OCI-LY7 (cell line): Measurements from ENCODE around the gene GPR52. TPM values are rescaled to one million over a fixed set of nuclear protein-coding genes. Genes with fewer than 3 reads are reported as not detected.

Experiments
- BruUV-seq: library from RNA; stranded (reverse); fragments of 400-500 nt; replicated peaks from 2 replicates; lab custom pipeline; 2021; lab: Mats Ljungman, UMichigan
- CTCF ChIA-PET: fragments of 300-600 bp; sonication (Branson Sonifier 250); formaldehyde crosslinking; loops from one replicate; lab custom pipeline; 2022; ENCODE audit warnings: antibody characterized with exemption; ENCODE audit not compliant: unreplicated experiment; lab: Charles Lee
- POLR2A ChIA-PET: fragments of 300-600 bp; sonication (Branson Sonifier 250); formaldehyde crosslinking; loops from one replicate; lab custom pipeline; 2022; ENCODE audit warnings: antibody characterized with exemption; lab: Charles Lee
- DNase-seq: peaks from one replicate; pipeline ENCODE4 v3.0.0-alpha.2; 2015; ENCODE audit warnings: low spot score
- H2AFZ ChIP-seq: fragments of 200-600 bp; sonication (generic), shearing (Covaris generic); 2 replicates; pipeline ENCODE4 v1.6.1; 2014; ENCODE audit warnings: mild to moderate bottlenecking, antibody characterized with exemption, low read length, moderate library complexity
- H3K27ac ChIP-seq: fragments of 200-600 bp; sonication (generic); 2 replicates; pipeline ENCODE4 v1.5.1; 2014; ENCODE audit warnings: mixed run types, low read depth, mild to moderate bottlenecking, moderate library complexity, low read length, inconsistent platforms; ENCODE audit not compliant: poor library complexity, severe bottlenecking
- H3K36me3 ChIP-seq: fragments of 200-600 bp; sonication (generic); 2 replicates; pipeline ENCODE4 v1.6.1; 2014; ENCODE audit warnings: mild to moderate bottlenecking, antibody characterized with exemption, low read length, moderate library complexity, mixed read lengths; ENCODE audit not compliant: insufficient read depth
- H3K4me1 ChIP-seq: fragments of 200-600 bp; sonication (generic); 2 replicates; pipeline ENCODE4 v1.5.1; 2014; ENCODE audit warnings: mild to moderate bottlenecking, low read length; ENCODE audit not compliant: insufficient read depth, poor library complexity, severe bottlenecking
- H3K4me2 ChIP-seq: fragments of 200-600 bp; sonication (generic); 2 replicates; pipeline ENCODE4 v1.6.1; 2014; ENCODE audit warnings: mild to moderate bottlenecking, low read length
- H3K4me3 ChIP-seq: fragments of 200-600 bp; sonication (generic); 2 replicates; pipeline ENCODE4 v1.5.1; 2014; ENCODE audit warnings: mild to moderate bottlenecking, low read depth, low read length; ENCODE audit not compliant: poor library complexity, severe bottlenecking
- H3K79me2 ChIP-seq: fragments of 200-600 bp; sonication (generic); 2 replicates; pipeline ENCODE4 v1.6.1; 2016; ENCODE audit warnings: low read depth, mild to moderate bottlenecking, low read length, moderate library complexity, mixed read lengths; ENCODE audit not compliant: insufficient read depth
- H3K9me2 ChIP-seq: fragments of 200-600 bp; sonication (generic); 2 replicates; pipeline ENCODE4 v1.6.1; 2016; ENCODE audit warnings: mild to moderate bottlenecking, low read length, mixed read lengths; ENCODE audit not compliant: insufficient read depth
- H3K9me3 ChIP-seq: fragments of 200-600 bp; sonication (generic); 2 replicates; pipeline ENCODE4 v1.6.1; 2014; ENCODE audit warnings: mild to moderate bottlenecking, mixed run types, low read length, mixed read lengths
- H4K20me1 ChIP-seq: fragments of 200-600 bp; sonication (generic); 2 replicates; pipeline ENCODE4 v1.6.1; 2014; ENCODE audit warnings: mild to moderate bottlenecking, antibody characterized with exemption, low read length, moderate library complexity, mixed read lengths; ENCODE audit not compliant: insufficient read depth
- EZH2phosphoT487 ChIP-seq: fragments of 200-600 bp; sonication (generic); IDR thresholded peaks from 2 replicates; pipeline ENCODE4 v1.6.1; 2018; ENCODE audit warnings: low read depth, borderline replicate concordance, mild to moderate bottlenecking, mixed run types, antibody characterized with exemption, low read length, moderate library complexity, mixed read lengths
- intact Hi-C: fragments of 100-400 bp; cut with micrococcal nuclease; formaldehyde crosslinking; loops from one replicate; pipeline ENCODE4 v1.10.0; 2022; ENCODE audit not compliant: unreplicated experiment
- total RNA-seq, 2 experiments: library from RNA; depleted of rRNA in 1 of 2; stranded (reverse); fragments of >200 nt in 1 of 2; shearing (Covaris generic) in 1 of 2; gene quantifications; 2 replicates each; pipeline ENCODE4 v1.2.3, GENCODE V29; 2014 to 2022
- TF ChIP-seq, protein P1 (sequence below): fragments of 200-600 bp; sonication (generic); conservative IDR thresholded peaks from 2 replicates; pipeline ENCODE4 v1.5.1; 2014; ENCODE audit warnings: mild to moderate bottlenecking, antibody characterized with exemption, low read length, moderate library complexity, mixed read lengths

Gene GPR52
- total RNA-seq, 2 experiments from 2014 or later: 5.4 to 9.7 TPM

DNA sequence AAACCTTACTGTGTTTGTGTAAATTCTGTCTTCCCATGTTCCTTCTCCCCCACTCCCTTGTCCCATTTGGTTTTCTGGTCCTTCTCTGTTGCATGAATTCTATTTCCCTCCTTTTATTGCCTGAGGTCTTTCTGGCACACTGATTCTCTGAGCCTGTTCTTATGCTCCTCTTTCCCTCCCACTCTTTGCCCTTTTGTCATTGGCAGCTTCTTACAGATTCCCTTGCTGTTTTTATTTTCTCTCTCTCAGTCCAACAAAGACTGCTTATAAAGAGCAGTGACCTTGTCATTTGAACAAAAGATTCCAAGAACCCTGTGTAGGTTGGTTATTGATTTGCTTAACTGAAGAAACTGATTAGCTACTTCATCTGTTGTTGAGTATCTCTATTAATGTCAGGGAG is 49.7 kb downstream of the GPR52 start:
- Histone ChIP-seq H3K4me3 (no peak overlapping the region), H3K36me3 (no peaks in the 10 kb centered on the region), H3K4me1 (no peaks in the 10 kb centered on the region), H3K9me2 (no peaks in the 10 kb centered on the region), H4K20me1 (no peaks in the 10 kb centered on the region), H3K9me3 (no peaks in the 10 kb centered on the region), H3K79me2 (no peaks in the 10 kb centered on the region), H3K27ac (no peak overlapping the region), H3K4me2 (no peak overlapping the region), H2AFZ (no peak overlapping the region)
- POLR2A ChIA-PET: interaction anchor here (0.9 to 1.8 kb wide), 4 partner anchors 9 to 63 kb away, joined by 3 to 5 read pairs (median 3); no protein-coding TSS in a partner anchor
- TF ChIP-seq, protein P1, sequence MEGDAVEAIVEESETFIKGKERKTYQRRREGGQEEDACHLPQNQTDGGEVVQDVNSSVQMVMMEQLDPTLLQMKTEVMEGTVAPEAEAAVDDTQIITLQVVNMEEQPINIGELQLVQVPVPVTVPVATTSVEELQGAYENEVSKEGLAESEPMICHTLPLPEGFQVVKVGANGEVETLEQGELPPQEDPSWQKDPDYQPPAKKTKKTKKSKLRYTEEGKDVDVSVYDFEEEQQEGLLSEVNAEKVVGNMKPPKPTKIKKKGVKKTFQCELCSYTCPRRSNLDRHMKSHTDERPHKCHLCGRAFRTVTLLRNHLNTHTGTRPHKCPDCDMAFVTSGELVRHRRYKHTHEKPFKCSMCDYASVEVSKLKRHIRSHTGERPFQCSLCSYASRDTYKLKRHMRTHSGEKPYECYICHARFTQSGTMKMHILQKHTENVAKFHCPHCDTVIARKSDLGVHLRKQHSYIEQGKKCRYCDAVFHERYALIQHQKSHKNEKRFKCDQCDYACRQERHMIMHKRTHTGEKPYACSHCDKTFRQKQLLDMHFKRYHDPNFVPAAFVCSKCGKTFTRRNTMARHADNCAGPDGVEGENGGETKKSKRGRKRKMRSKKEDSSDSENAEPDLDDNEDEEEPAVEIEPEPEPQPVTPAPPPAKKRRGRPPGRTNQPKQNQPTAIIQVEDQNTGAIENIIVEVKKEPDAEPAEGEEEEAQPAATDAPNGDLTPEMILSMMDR: no peak
- TF ChIP-seq EZH2phosphoT487: no peak
- DNase-seq: no peak
- intact Hi-C loops: no loop called here
- CTCF ChIA-PET: no interaction called here
- no TSS peak for BruUV-seq
